H1 (cell line): ENCODE data around the gene TEKT3. TPM values are rescaled to one million over a fixed set of nuclear protein-coding genes. Genes with fewer than 3 reads are reported as not detected.

Experiments used
- CTCF ChIA-PET: fragments of 300-600 bp; sonication (Branson Sonifier 250); formaldehyde crosslinking; loops from one replicate; lab custom pipeline; 2021; ENCODE audit not compliant: partially characterized antibody; lab: Charles Lee
- POLR2A ChIA-PET: fragments of 300-600 bp; sonication (Branson Sonifier 250); formaldehyde crosslinking; loops from one replicate; lab custom pipeline; 2021; ENCODE audit warnings: inconsistent platforms; ENCODE audit not compliant: partially characterized antibody; lab: Charles Lee
- DNase-seq, 2 experiments: peaks; one replicate each; pipeline versions ENCODE4 v3.0.0 to v3.0.0-alpha.2; 2010 to 2022; ENCODE audit warnings: low spot score in 2 of 2, low read depth in 1 of 2, mixed read lengths in 1 of 2
- FAIRE-seq: peaks from 2 replicates; lab custom pipeline; 2011; peaks lifted over from hg19 to GRCh38; lab: Jason Lieb, UNC
- H2AFZ ChIP-seq: 2 replicates; pipeline ENCODE4 v1.8.1; 2012; ENCODE audit warnings: low read length, inconsistent platforms
- H2AK5ac ChIP-seq: 2 replicates; pipeline ENCODE4 v1.6.1; 2013; ENCODE audit warnings: low read depth, low read length
- H2BK120ac ChIP-seq: replicated peaks from 2 replicates; pipeline ENCODE3; 2013; ENCODE audit warnings: low read depth, low read length, inconsistent platforms
- H2BK12ac ChIP-seq: 2 replicates; pipeline ENCODE4 v1.6.1; 2013; ENCODE audit warnings: low read depth, low read length
- H2BK15ac ChIP-seq: 2 replicates; pipeline ENCODE4 v1.6.1; 2013; ENCODE audit warnings: low read length
- H2BK20ac ChIP-seq: 2 replicates; pipeline ENCODE4 v1.6.1; 2013; ENCODE audit warnings: low read length
- H2BK5ac ChIP-seq: 2 replicates; pipeline ENCODE4 v1.6.1; 2013; ENCODE audit warnings: low read depth, low read length
- H3K14ac ChIP-seq: 2 replicates; pipeline ENCODE4 v1.6.1; 2013; ENCODE audit warnings: inconsistent platforms; ENCODE audit not compliant: insufficient read length
- H3K18ac ChIP-seq: 2 replicates; pipeline ENCODE4 v1.6.1; 2013; ENCODE audit warnings: low read length; ENCODE audit errors: extremely low read depth
- H3K23ac ChIP-seq: 2 replicates; pipeline ENCODE4 v1.6.1; 2013; ENCODE audit warnings: inconsistent platforms; ENCODE audit not compliant: insufficient read length
- H3K23me2 ChIP-seq: 2 replicates; pipeline ENCODE4 v1.6.1; 2013; ENCODE audit warnings: low read depth, low read length
- H3K27ac ChIP-seq: 2 replicates; pipeline ENCODE4 v1.6.1; 2011; ENCODE audit warnings: low read depth, low read length, inconsistent platforms
- H3K27me3 ChIP-seq, 4 experiments: replicated peaks in 1 of 4; 1 replicate in 1 of 4; 2 replicates in 3 of 4; pipeline versions ENCODE4 v1.6.1 to v1.8.1; 2011 to 2013; ENCODE audit warnings: low read length in 3 of 4, mild to moderate bottlenecking in 3 of 4, inconsistent platforms in 2 of 4, mixed read lengths in 2 of 4, moderate library complexity in 1 of 4; ENCODE audit not compliant: control insufficient read depth in 3 of 4, insufficient read depth in 3 of 4; ENCODE audit errors: extremely low read depth in 1 of 4
- H3K36me3 ChIP-seq, 4 experiments: 2 replicates each; pipeline versions ENCODE4 v1.6.1 to v1.8.1; 2011 to 2013; ENCODE audit warnings: mild to moderate bottlenecking in 4 of 4, low read length in 3 of 4, moderate library complexity in 2 of 4, control low read depth in 1 of 4, inconsistent platforms in 1 of 4; ENCODE audit not compliant: insufficient read depth in 4 of 4, control insufficient read depth in 2 of 4
- H3K4ac ChIP-seq: replicated peaks from 2 replicates; pipeline ENCODE3; 2013; ENCODE audit warnings: low read length, low read depth, mixed read lengths, inconsistent platforms; ENCODE audit not compliant: insufficient read length
- H3K4me1 ChIP-seq, 4 experiments: replicated peaks in 1 of 4; 1 replicate in 1 of 4; 2 replicates in 3 of 4; pipeline versions ENCODE4 v1.6.1 to v1.8.1; 2011 to 2013; ENCODE audit warnings: low read length in 3 of 4, inconsistent platforms in 2 of 4, mixed read lengths in 1 of 4; ENCODE audit not compliant: insufficient read depth in 4 of 4, control insufficient read depth in 3 of 4
- H3K4me2 ChIP-seq, 2 experiments: 2 replicates each; pipeline versions ENCODE4 v1.6.1 to v1.8.1; 2011 to 2013; ENCODE audit warnings: low read depth in 2 of 2, low read length in 2 of 2, control low read depth in 1 of 2, inconsistent platforms in 1 of 2, mild to moderate bottlenecking in 1 of 2; ENCODE audit not compliant: insufficient read depth in 1 of 2
- H3K4me3 ChIP-seq, 4 experiments: fragments of 200-600, 300-600 bp in 1 of 4; sonication (generic), shearing (Covaris generic), sonication (Bioruptor Twin) in 1 of 4; 2 replicates each; pipeline versions ENCODE4 v1.5.1 to v1.8.1; 2011 to 2016; ENCODE audit warnings: low read length in 4 of 4, low read depth in 3 of 4, control low read depth in 2 of 4, inconsistent platforms in 2 of 4, mild to moderate bottlenecking in 2 of 4, mixed read lengths in 1 of 4, moderate library complexity in 1 of 4; ENCODE audit not compliant: insufficient read depth in 2 of 4; ENCODE audit errors: extremely low read depth in 1 of 4
- H3K56ac ChIP-seq: replicated peaks from 2 replicates; pipeline ENCODE3; 2013; ENCODE audit warnings: low read depth, mild to moderate bottlenecking, mixed read lengths, low read length, inconsistent platforms; ENCODE audit not compliant: insufficient read length
- H3K79me1 ChIP-seq: 2 replicates; pipeline ENCODE4 v1.6.1; 2013; ENCODE audit warnings: low read depth, low read length, control low read depth
- H3K79me2 ChIP-seq, 2 experiments: 2 replicates each; pipeline versions ENCODE4 v1.6.1 to v1.8.1; 2012 to 2013; ENCODE audit warnings: low read length in 2 of 2, mild to moderate bottlenecking in 2 of 2, inconsistent platforms in 1 of 2; ENCODE audit not compliant: insufficient read depth in 2 of 2, control insufficient read depth in 1 of 2
- H3K9ac ChIP-seq, 4 experiments: replicated peaks in 1 of 4; 1 replicate in 1 of 4; 2 replicates in 3 of 4; pipeline versions ENCODE4 v1.6.1 to v1.8.1; 2011 to 2013; ENCODE audit warnings: low read depth in 3 of 4, low read length in 3 of 4, control low read depth in 2 of 4, mild to moderate bottlenecking in 2 of 4, moderate library complexity in 2 of 4, inconsistent platforms in 1 of 4; ENCODE audit errors: extremely low read depth in 1 of 4
- H3K9me3 ChIP-seq, 2 experiments: 2 replicates each; pipeline versions ENCODE4 v1.6.1 to v1.8.1; 2012 to 2013; ENCODE audit warnings: mild to moderate bottlenecking in 2 of 2, moderate library complexity in 2 of 2, control low read depth in 1 of 2, inconsistent platforms in 1 of 2, low read depth in 1 of 2, low read length in 1 of 2, mixed read lengths in 1 of 2; ENCODE audit not compliant: insufficient read depth in 2 of 2
- H4K20me1 ChIP-seq, 2 experiments: replicated peaks in 1 of 2; 2 replicates each; pipeline versions ENCODE3 to v1.8.1; 2011 to 2013; ENCODE audit warnings: inconsistent platforms in 2 of 2, low read length in 2 of 2, mild to moderate bottlenecking in 1 of 2; ENCODE audit not compliant: insufficient read depth in 2 of 2, control insufficient read depth in 1 of 2
- H4K5ac ChIP-seq: 2 replicates; pipeline ENCODE4 v1.6.1; 2013; ENCODE audit warnings: low read length, low read depth, mixed read lengths, inconsistent platforms; ENCODE audit not compliant: insufficient read length
- H4K8ac ChIP-seq: 2 replicates; pipeline ENCODE4 v1.8.0; 2013; ENCODE audit warnings: mild to moderate bottlenecking, moderate library complexity, low read length, inconsistent platforms; ENCODE audit not compliant: insufficient read depth; ENCODE audit errors: extremely low read depth
- H4K91ac ChIP-seq: replicated peaks from 2 replicates; pipeline ENCODE3; 2013; ENCODE audit warnings: low read length, mixed read lengths, inconsistent platforms; ENCODE audit not compliant: insufficient read length
- BACH1 ChIP-seq: IDR thresholded peaks from 2 replicates; pipeline ENCODE4 v1.6.1; 2012; ENCODE audit warnings: low read length, improper control_type of control experiment
- CREB1 ChIP-seq: IDR thresholded peaks from 2 replicates; pipeline ENCODE4 v1.6.1; 2012; ENCODE audit warnings: inconsistent platforms
- EZH2 ChIP-seq: fragments of 200-600 bp; sonication (generic); IDR thresholded peaks from 2 replicates; pipeline ENCODE4 v1.7.1; 2012; ENCODE audit warnings: low read depth, mild to moderate bottlenecking, moderate library complexity, low read length, inconsistent platforms; ENCODE audit not compliant: severe bottlenecking
- KDM1A ChIP-seq: fragments of 200-600, 300-600 bp; sonication (generic); IDR thresholded peaks from 2 replicates; pipeline ENCODE4 v1.7.1; 2016; ENCODE audit warnings: mild to moderate bottlenecking, low read length, borderline replicate concordance
- NRF1 ChIP-seq: IDR thresholded peaks from 2 replicates; pipeline ENCODE4 v1.6.1; 2011; ENCODE audit warnings: mild to moderate bottlenecking, low read depth, low read length, improper control_type of control experiment
- SAP30 ChIP-seq: fragments of 300-600 bp; sonication (generic); IDR thresholded peaks from 2 replicates; pipeline ENCODE4 v1.7.1; 2012; ENCODE audit warnings: low read length, moderate library complexity, mild to moderate bottlenecking, inconsistent platforms; ENCODE audit not compliant: insufficient read depth, insufficient replicate concordance
- SIN3A ChIP-seq, 2 experiments: IDR thresholded peaks in 1 of 2; conservative IDR thresholded peaks in 1 of 2; 2 replicates each; pipeline ENCODE4 v1.6.1; 2011 to 2012; ENCODE audit warnings: low read length in 2 of 2, improper control_type of control experiment in 1 of 2, low read depth in 1 of 2, mild to moderate bottlenecking in 1 of 2
- TAF1 ChIP-seq: IDR thresholded peaks from 2 replicates; pipeline ENCODE4 v1.6.1; 2011; ENCODE audit warnings: mild to moderate bottlenecking, low read depth, low read length
- TEAD4 ChIP-seq: IDR thresholded peaks from 2 replicates; pipeline ENCODE4 v1.6.1; 2012; ENCODE audit warnings: low read depth, low read length, inconsistent platforms, mixed read lengths
- WGBS, 2 experiments: shearing (Covaris generic) in 1 of 2; methylation state at CpG; one replicate each; pipeline versions ENCODE4 v1.1.6 to v1.1.7; 2013 to 2015; ENCODE audit warnings: low lambda C conversion rate in 2 of 2, mixed read lengths in 2 of 2, inconsistent platforms in 1 of 2, low coverage in 1 of 2, missing lambda C conversion rate in 1 of 2; ENCODE audit not compliant: insufficient replicate concordance in 2 of 2, insufficient coverage in 1 of 2, insufficient read length in 1 of 2; ENCODE audit errors: extremely low coverage in 1 of 2, missing lambda C conversion rate in 1 of 2; 5-methylcytosine and 5-hydroxymethylcytosine counted together
- polyA plus RNA-seq, 7 experiments: library from polyadenylated mRNA; depleted of rRNA in 3 of 7; stranded (reverse) in 5 of 7; unstranded in 2 of 7; fragments of >200 nt in 5 of 7; fragments of 200-250 nt in 2 of 7; gene quantifications; 1 replicate in 5 of 7; 2 replicates in 1 of 7; 4 replicates in 1 of 7; pipeline versions ENCODE4 v1.2.1 to v1.2.3, GENCODE V29; 2011 to 2013; ENCODE audit warnings: missing spikeins in 2 of 7, mixed read lengths in 2 of 7
- total RNA-seq: library from RNA; stranded (reverse); fragmentation: NEBNext Ultra II Directional; extraction: Animal tissue kit (Norgen Biotek cat#: 25700); gene quantifications from 2 replicates; pipeline ENCODE4 v1.2.1, GENCODE V29; 2021
- TF ChIP-seq, protein P1 (sequence below): IDR thresholded peaks from 2 replicates; pipeline ENCODE4 v1.6.1; 2011; ENCODE audit warnings: low read depth, mild to moderate bottlenecking, low read length; ENCODE audit not compliant: insufficient read depth
- TF ChIP-seq, protein P2 (sequence below): IDR thresholded peaks from 2 replicates; pipeline ENCODE4 v1.6.1; 2011; ENCODE audit warnings: low read length, improper control_type of control experiment

TEKT3 gene
- total and polyA plus RNA-seq, 2 of the 8 experiments (the other 6 are each of a cell fraction or from before 2014, with no cell fraction given): 2.2 to 2.9 TPM

DNA sequence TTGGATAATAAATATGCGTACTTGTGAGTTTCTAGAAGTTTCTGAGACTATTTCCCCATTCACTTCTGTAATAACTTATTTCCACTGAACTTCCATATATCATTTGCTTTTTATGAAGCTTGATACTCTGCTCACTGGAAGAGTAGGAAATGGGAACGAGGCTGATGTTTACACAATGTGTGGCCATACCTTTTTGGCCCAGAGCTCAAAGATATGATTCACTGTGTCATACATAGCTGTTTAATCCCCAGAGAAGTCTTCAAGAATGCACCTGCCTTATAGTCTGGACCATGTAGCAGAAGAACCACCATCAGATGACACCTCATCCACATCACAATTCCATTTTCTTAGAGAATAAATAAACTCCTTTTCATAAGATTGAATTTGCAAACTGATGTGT lies 40.3 kb upstream of the TEKT3 start:
- H3K14ac ChIP-seq: no peak overlapping the region
- H3K23ac ChIP-seq: no peak overlapping the region
- no peak overlapping the region for H3K18ac ChIP-seq
- peaks cover 2 to 4% (median 3%) of the 10 kb centered on the region in 4 experiments; a peak in 6 of 7 replicates for H3K4me1 ChIP-seq
- H3K4me2 ChIP-seq: no peak overlapping the region
- no peak overlapping the region for H2BK15ac ChIP-seq
- no peak overlapping the region for H2BK120ac ChIP-seq
- no peaks in the 10 kb centered on the region for H3K9me3 ChIP-seq
- H3K56ac ChIP-seq: no peak overlapping the region
- no peaks in the 10 kb centered on the region for H3K79me1 ChIP-seq
- H2AFZ ChIP-seq: no peak overlapping the region
- H3K4me3 ChIP-seq: no peak overlapping the region
- H4K91ac ChIP-seq: no peak overlapping the region
- 84% methylated on average over 2 of the region's 2 CpGs; no CpG with 5 or more reads in 1 of the 2 experiments for WGBS, 2 experiments
- no peak overlapping the region for H3K27ac ChIP-seq
- H3K36me3 ChIP-seq: no peaks in the 10 kb centered on the region
- no peak overlapping the region for H3K9ac ChIP-seq
- H2AK5ac ChIP-seq: no peak overlapping the region
- no peaks in the 10 kb centered on the region for H3K23me2 ChIP-seq
- no peak overlapping the region for H3K4ac ChIP-seq
- FAIRE-seq (no peak), DNase-seq (no peak)
- no peaks in the 10 kb centered on the region for H4K20me1 ChIP-seq
- H3K27me3 ChIP-seq: no peaks in the 10 kb centered on the region
- no peak overlapping the region for H2BK20ac ChIP-seq
- no peaks in the 10 kb centered on the region for H3K79me2 ChIP-seq
- no peak overlapping the region for H4K8ac ChIP-seq
- no peak overlapping the region for H4K5ac ChIP-seq
- H2BK12ac ChIP-seq: no peak overlapping the region
- CTCF ChIA-PET: interaction anchor here (1.2 to 1.5 kb wide), 3 partner anchors 96 to 130 kb away, joined by 3 to 5 read pairs (median 3); no protein-coding TSS in a partner anchor
- no peak overlapping the region for H2BK5ac ChIP-seq
- POLR2A ChIA-PET: no interaction called here
- TF ChIP-seq SAP30 (no peak), EZH2 (no peak), CREB1 (no peak), KDM1A (no peak), TAF1 (no peak), SIN3A (conservative IDR thresholded peaks at IDR 0.05 in 1 of 2, IDR thresholded peaks at IDR 0.05 in 1 of 2; ENCODE audit: low read depth in 1 of 2, low read length in 2 of 2) (no peak), TEAD4 (no peak), BACH1 (no peak), NRF1 (no peak)
- TF ChIP-seq, protein P1, sequence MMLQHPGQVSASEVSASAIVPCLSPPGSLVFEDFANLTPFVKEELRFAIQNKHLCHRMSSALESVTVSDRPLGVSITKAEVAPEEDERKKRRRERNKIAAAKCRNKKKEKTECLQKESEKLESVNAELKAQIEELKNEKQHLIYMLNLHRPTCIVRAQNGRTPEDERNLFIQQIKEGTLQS: no peak
- TF ChIP-seq, protein P2, sequence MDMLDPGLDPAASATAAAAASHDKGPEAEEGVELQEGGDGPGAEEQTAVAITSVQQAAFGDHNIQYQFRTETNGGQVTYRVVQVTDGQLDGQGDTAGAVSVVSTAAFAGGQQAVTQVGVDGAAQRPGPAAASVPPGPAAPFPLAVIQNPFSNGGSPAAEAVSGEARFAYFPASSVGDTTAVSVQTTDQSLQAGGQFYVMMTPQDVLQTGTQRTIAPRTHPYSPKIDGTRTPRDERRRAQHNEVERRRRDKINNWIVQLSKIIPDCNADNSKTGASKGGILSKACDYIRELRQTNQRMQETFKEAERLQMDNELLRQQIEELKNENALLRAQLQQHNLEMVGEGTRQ: no peak
